ENCODE data around the gene CAPS. TPM values are rescaled to one million over a fixed set of nuclear protein-coding genes. Genes with fewer than 3 reads are reported as not detected.

CAPS gene
- total RNA-seq, 2 donors from 2014 or later, result 9.3 to 15.0 TPM

DNA sequence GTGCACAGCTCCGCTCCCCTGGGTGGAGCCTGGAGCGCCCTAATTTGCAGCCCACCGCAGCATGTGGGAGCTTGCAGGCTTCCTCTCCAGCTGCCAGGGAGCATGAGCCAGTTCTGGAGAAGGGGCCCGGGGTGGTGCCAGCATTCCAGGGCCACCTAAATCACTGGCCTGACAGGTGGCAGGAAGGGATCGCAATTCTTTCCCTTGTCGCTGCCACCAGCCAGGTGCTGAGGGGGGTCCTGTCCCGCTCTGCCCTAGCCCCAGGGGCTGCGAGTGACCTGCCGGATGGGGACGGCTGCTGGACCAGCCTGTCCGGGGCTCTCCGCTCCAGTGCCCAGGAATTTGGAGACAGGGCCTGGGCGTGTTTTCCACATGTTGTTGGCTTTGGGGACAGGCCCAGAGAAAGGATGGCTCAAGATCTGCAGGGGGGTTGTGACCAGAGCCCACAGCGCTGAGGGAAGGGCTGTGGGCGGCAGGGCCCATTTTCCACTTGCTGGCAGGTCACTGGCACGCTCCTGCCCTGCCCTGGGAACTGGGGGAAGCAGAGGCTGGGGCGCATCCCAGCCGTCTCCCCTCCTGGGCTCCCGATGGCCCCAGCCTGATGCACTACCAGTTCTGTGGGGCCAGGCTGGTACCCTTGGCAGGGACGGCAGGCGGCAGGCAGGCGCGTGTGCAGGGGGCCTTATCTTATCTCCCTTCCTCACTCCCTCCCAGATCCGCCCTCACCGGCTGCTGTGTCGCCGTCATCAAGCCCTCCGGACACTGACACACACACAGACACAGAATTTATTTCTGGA lies 19.9 kb upstream of the CAPS start:
- TF ChIP-seq, protein P1, sequence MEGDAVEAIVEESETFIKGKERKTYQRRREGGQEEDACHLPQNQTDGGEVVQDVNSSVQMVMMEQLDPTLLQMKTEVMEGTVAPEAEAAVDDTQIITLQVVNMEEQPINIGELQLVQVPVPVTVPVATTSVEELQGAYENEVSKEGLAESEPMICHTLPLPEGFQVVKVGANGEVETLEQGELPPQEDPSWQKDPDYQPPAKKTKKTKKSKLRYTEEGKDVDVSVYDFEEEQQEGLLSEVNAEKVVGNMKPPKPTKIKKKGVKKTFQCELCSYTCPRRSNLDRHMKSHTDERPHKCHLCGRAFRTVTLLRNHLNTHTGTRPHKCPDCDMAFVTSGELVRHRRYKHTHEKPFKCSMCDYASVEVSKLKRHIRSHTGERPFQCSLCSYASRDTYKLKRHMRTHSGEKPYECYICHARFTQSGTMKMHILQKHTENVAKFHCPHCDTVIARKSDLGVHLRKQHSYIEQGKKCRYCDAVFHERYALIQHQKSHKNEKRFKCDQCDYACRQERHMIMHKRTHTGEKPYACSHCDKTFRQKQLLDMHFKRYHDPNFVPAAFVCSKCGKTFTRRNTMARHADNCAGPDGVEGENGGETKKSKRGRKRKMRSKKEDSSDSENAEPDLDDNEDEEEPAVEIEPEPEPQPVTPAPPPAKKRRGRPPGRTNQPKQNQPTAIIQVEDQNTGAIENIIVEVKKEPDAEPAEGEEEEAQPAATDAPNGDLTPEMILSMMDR (IDR thresholded peaks at IDR 0.05), result no peak
- Histone ChIP-seq H3K36me3 (no peaks in the 10 kb centered on the region), H3K9me3 (no peaks in the 10 kb centered on the region), H3K4me3 (no peak overlapping the region), H3K9ac (ENCODE audit: low read depth in 2 of 2, low read length in 2 of 2) (no peak overlapping the region), H3K27ac (no peak overlapping the region), H3K4me1 (no peaks in the 10 kb centered on the region), H3K27me3 (peaks cover 5% of the 10 kb centered on the region)
- intact Hi-C loops (cut with DNase I), result loop anchor here (2.0 to 5.0 kb wide), 2 partner anchors 72 to 89 kb away; partner anchors contain the start of gene NRTN
- no peak for DNase-seq

DNA sequence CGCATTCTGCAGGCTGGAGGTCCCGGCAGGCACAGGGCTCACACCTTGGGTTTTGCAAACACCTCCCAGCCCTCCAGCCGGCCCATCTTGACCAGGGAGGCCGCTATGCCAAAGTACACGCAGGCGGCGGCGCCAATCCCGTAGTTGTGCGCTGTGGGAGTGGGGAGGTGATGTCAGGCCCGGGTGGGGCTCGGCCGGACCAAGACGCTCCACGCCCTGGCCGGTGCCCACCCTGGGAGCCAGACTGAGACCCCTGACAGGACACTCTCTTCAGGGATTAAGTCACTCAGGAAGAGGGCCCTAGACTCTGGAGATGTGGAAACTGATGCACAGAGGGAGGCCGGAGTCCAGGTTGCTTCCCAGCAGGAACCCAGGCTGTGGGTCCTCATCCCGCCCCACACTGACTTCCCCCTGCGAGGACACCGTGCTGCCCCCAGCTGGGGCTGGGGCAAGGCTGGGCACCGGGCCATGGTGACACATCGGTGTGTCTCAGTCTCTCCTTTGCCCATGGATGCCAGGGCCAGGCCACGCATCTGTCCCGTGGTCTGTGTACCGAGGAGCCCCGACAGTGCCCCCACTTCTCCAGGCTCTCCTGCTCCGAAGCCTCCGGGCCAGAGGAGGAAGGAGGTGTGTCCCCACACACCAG lies 19.2 kb upstream of the CAPS start:
- Histone ChIP-seq H3K9me3 (no peaks in the 10 kb centered on the region), H3K27me3 (peaks cover 5% of the 10 kb centered on the region), H3K27ac (no peak overlapping the region), H3K9ac (ENCODE audit: low read depth in 2 of 2, low read length in 2 of 2) (no peak overlapping the region), H3K4me3 (no peak overlapping the region), H3K36me3 (no peaks in the 10 kb centered on the region), H3K4me1 (no peaks in the 10 kb centered on the region)
- intact Hi-C loops (cut with DNase I), result loop anchor here (5.0 kb wide), 1 partner anchor 73 kb away; no protein-coding TSS in a partner anchor
- no peak for DNase-seq
- TF ChIP-seq, protein P1 (IDR thresholded peaks at IDR 0.05), result no peak

GRCh38 chr19:5895409-5895808 lies 18.6 kb upstream of the CAPS start:
- Histone ChIP-seq H3K4me1 (no peaks in the 10 kb centered on the region), H3K27me3 (peaks cover 5% of the 10 kb centered on the region), H3K9me3 (no peaks in the 10 kb centered on the region), H3K27ac (no peak overlapping the region), H3K36me3 (no peaks in the 10 kb centered on the region), H3K4me3 (no peak overlapping the region), H3K9ac (ENCODE audit: low read depth in 2 of 2, low read length in 2 of 2) (no peak overlapping the region)
- no peak for DNase-seq
- TF ChIP-seq, protein P1 (IDR thresholded peaks at IDR 0.05), result no peak
- intact Hi-C loops (cut with DNase I), result no loop called here

GRCh38 chr19:5895890-5896289 lies 18.2 kb upstream of the CAPS start:
- Histone ChIP-seq H3K36me3 (no peaks in the 10 kb centered on the region), H3K27ac (no peak overlapping the region), H3K27me3 (peaks cover 5% of the 10 kb centered on the region), H3K9me3 (no peaks in the 10 kb centered on the region), H3K9ac (ENCODE audit: low read depth in 2 of 2, low read length in 2 of 2) (no peak overlapping the region), H3K4me3 (no peak overlapping the region), H3K4me1 (no peaks in the 10 kb centered on the region)
- intact Hi-C loops (cut with DNase I), result no loop called here
- no peak for DNase-seq
- TF ChIP-seq, protein P1 (IDR thresholded peaks at IDR 0.05), result no peak

GRCh38 chr19:5896365-5897076 lies 17.5 kb upstream of the CAPS start:
- H3K27ac ChIP-seq, result no peak overlapping the region
- no peak overlapping the region for H3K4me3 ChIP-seq
- no peaks in the 10 kb centered on the region for H3K4me1 ChIP-seq
- no peaks in the 10 kb centered on the region for H3K9me3 ChIP-seq
- no peaks in the 10 kb centered on the region for H3K36me3 ChIP-seq
- DNase-seq, result no peak
- TF ChIP-seq, protein P1 (IDR thresholded peaks at IDR 0.05), result no peak
- intact Hi-C loops (cut with DNase I), result no loop called here
- peaks cover 4% of the 10 kb centered on the region for H3K27me3 ChIP-seq
- no peak overlapping the region for H3K9ac ChIP-seq (ENCODE audit: low read depth in 2 of 2, low read length in 2 of 2)
